Effector memory CD8-positive, alpha-beta T cell (primary cell): ENCODE results near the gene CNPY1.

Source experiments
- ATAC-seq: fragments of 150-1000 bp; cut with Tn5 transposase; replicated peaks from 2 replicates; pipeline ENCODE4 v1.10.0; 2021; ENCODE audit warnings: mild to moderate bottlenecking, moderate library complexity
- DNase-seq, 3 experiments: peaks; one replicate each; pipeline ENCODE4 v3.0.0; 2021
- H3K27ac Mint-ChIP-seq, 2 donors: one replicate each; pipeline ENCODE4 v1.8.0; 2022; ENCODE audit warnings: mild to moderate bottlenecking in 2 of 2, mixed read lengths in 2 of 2, moderate library complexity in 2 of 2
- H3K27me3 Mint-ChIP-seq, 2 donors: one replicate each; pipeline ENCODE4 v1.8.0; 2022; ENCODE audit warnings: mixed read lengths in 2 of 2
- H3K36me3 Mint-ChIP-seq: one replicate; pipeline ENCODE4 v1.8.0; 2022; ENCODE audit warnings: mild to moderate bottlenecking, moderate library complexity, mixed read lengths; ENCODE audit not compliant: insufficient read depth
- H3K4me1 Mint-ChIP-seq, 2 donors: one replicate each; pipeline ENCODE4 v1.8.0; 2022; ENCODE audit warnings: low read depth in 2 of 2, mixed read lengths in 2 of 2
- H3K4me3 Mint-ChIP-seq, 2 donors: one replicate each; pipeline ENCODE4 v1.8.0; 2022; ENCODE audit warnings: mild to moderate bottlenecking in 2 of 2, mixed read lengths in 2 of 2, moderate library complexity in 2 of 2
- H3K9me3 Mint-ChIP-seq, 2 donors: one replicate each; pipeline ENCODE4 v1.8.0; 2022; ENCODE audit warnings: mixed read lengths in 2 of 2

The CNPY1 gene

DNA sequence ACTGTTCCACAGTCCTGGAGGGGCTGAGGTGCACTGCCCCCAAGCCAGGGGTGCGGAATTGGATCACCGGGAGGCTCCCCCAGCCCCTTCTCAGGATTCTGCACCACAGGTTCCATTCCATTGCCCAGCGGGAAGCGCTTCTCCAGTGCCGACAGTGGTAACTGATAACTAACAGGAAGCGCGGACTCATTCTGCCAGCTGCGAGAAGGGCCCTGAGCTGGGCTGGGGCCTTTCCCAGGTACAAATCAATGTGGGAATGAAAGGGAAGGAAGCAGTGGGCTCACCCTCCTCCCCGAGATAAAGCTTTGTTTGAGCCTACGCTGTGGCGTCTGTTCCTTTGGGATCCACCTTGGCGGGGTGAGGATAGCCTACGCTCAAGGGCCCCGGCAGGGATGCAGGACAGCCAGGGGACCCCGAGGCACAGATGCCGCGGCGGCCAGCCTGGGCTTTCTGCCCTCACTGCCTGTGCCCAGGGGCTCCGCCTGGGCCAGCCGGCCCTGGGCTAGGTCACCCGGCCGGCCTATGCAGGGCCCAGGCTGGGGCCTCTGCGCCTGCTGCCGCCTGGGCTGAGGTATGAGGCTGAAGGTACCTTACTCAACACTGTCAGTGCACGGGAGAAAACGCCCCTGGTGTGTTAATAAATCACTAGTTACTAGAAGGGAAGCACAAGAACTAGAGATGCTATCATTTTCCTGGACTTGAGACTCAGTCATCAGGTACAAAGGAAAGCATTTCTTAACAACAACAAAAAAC, 49.0 kb downstream of the CNPY1 start:
- H3K27ac Mint-ChIP-seq: no peak overlapping the region

DNA sequence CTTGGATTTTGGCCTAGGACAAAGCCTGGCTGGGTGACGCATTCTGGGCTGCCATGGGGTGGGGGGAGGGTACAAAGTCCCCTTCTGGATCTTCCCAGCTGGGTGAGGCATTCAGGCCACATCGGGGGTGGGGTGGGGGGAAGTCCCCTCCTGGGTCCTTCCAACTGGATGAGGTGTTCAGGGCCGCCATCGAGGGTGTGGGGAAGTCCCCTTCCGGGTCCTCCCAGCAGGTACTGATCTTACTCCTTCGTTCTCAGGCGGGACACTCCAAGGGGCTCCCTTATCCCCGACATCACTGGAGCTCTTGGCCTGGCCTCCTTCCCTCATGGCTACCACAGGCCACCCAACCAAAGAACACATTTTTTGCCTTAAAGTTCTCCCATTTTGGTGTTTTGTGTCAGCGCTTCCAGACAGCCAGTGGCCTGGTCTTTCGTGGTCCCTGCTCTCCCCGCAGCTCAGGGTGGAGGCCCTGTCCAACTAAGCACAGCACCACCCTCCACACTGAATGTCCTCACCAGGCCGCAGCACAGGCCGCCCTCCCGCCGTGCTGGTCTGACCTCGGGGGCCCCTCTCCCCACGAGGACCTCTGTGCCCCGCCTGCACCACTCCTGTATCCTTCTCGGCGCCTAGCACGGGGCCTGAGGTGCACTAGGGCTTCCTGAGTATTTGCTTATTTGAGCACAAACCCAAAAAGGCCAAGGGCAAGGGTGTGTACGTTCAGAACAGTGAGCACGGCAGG, 49.9 kb downstream of the CNPY1 start:
- H3K4me1 Mint-ChIP-seq: no peaks in the 10 kb centered on the region
- peaks cover 53 to 71% of the 10 kb centered on the region in 2 donors for H3K27me3 Mint-ChIP-seq
- no peaks in the 10 kb centered on the region for H3K9me3 Mint-ChIP-seq
- H3K4me3 Mint-ChIP-seq: no peak overlapping the region
- H3K36me3 Mint-ChIP-seq: no peaks in the 10 kb centered on the region
- ATAC-seq (no peak), DNase-seq (no peak)
- no peak overlapping the region for H3K27ac Mint-ChIP-seq

More for the DNA sequence above, 49.0 kb downstream of the CNPY1 start:
- no peaks in the 10 kb centered on the region for H3K36me3 Mint-ChIP-seq
- H3K9me3 Mint-ChIP-seq: no peaks in the 10 kb centered on the region
- no peak for DNase-seq
- no peaks in the 10 kb centered on the region for H3K4me1 Mint-ChIP-seq
- ATAC-seq: no peak
- H3K27me3 Mint-ChIP-seq: peaks cover 53 to 72% of the 10 kb centered on the region in 2 donors
- H3K4me3 Mint-ChIP-seq: no peak overlapping the region

DNA sequence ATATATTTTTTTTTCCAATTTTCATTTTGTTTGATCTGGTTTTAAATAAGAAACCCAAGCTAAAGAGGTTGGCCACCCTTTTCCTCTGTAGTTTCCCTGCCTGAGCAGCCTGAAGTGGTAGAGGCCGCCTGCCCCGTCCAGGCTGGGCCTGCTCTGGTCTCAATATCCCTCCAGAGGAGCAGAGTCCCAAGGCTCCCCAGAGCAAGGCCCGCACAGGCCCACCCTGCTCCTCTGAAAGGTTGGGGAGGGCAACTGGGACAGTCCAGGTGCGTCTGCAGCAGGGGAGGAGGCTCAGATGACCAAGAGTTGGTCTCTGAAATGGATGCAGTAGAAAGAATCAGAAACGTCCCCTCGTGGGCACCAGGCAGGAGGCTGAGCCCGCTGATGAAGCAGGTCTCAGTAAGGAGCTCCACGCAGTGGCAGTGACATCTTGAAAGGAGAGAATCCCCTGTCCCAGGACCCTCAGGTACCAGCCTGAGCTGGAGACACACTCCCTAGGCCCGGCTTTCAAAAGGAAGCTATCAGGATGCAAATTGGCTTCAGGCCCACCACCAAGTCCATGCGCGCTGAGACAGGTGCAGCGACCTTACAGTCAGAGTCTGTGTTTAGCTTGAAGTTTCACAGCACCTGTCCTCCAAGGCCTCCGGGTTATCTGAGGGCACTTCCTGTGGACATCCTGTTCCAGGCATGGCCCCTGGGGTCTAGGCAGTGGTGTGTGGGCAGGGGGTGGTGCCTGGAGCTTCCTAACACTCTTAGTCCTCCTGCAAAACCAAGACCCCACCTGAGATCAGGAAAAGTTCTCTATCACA, 50.7 kb downstream of the CNPY1 start:
- peaks cover under 1% of the 10 kb centered on the region for H3K36me3 Mint-ChIP-seq
- peaks cover 5% of the 10 kb centered on the region in 2 donors for H3K4me1 Mint-ChIP-seq
- no peak for DNase-seq
- ATAC-seq: no peak
- H3K4me3 Mint-ChIP-seq: no peak overlapping the region
- no peak overlapping the region for H3K27ac Mint-ChIP-seq
- peaks cover 52 to 71% of the 10 kb centered on the region in 2 donors for H3K27me3 Mint-ChIP-seq
- H3K9me3 Mint-ChIP-seq: peaks cover 0 to 2% of the 10 kb centered on the region in 2 donors

DNA sequence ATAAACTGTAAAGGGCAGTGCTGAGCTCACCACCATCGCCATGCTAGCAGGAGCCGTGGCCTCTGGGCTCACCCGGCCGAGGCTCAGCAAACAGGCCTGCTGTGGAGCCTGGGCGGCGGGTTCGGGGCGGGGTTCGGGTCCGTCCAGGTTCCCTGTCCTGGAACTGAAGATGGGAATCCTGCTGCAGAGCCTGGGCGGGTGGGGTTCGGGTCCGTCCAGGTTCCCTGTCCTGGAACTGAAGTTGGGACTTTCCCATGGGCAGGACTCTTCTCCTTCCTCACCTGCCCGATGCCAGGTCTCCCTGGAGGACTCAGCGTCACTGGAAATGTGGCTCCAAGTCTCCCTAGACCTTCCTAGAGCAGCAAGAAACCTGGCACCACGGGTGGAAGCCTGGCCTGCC, 51.8 kb downstream of the CNPY1 start:
- Mint-ChIP-seq H3K36me3 (peaks cover 3% of the 10 kb centered on the region), H3K4me1 (peaks cover 5 to 10% of the 10 kb centered on the region in 2 donors), H3K9me3 (peaks cover 0 to 2% of the 10 kb centered on the region in 2 donors), H3K4me3 (no peak overlapping the region), H3K27ac (no peak overlapping the region), H3K27me3 (peaks cover 44 to 70% of the 10 kb centered on the region in 2 donors)
- ATAC-seq (no peak), DNase-seq (no peak)

DNA sequence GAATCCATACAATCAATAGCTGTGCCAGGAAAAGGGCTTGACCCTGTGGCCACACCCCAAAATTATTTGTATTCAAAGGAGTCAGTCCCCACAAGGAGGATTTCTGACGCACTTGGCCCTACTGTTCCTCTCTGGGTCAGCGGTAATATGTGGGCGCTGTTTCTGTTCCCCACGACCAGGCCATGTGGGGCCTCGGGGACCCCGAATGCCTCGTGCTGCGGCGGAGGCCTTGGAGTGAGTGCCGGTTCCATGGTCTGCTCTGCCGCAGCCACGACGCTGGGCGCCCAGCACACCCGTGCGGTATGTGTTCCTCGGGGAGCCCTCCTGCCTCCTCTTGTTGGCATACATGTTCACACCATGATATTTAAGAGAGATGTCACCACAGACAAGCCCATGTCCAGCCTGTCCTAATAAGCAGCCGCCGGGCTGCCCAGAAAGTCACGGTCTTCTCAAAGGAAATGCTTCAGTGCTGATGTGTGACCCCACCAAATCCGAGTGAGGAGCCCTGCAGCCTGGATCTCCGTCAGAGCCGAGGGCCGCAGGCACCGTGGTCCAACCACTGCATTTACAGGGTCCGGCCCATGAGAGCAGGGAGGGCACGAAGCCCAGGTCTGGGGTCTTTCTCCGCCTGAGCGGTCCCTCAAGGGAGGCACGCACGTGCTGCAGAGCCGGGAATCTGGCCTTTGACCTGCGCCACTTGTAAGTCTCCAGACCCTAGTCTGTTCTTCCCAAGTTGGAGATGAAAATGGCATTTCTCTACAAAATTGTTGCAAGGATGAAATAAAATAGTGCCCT, 52.4 kb downstream of the CNPY1 start:
- Mint-ChIP-seq H3K4me1 (peaks cover 5 to 10% of the 10 kb centered on the region in 2 donors), H3K27me3 (peaks cover 41 to 70% of the 10 kb centered on the region in 2 donors), H3K9me3 (peaks cover 0 to 2% of the 10 kb centered on the region in 2 donors), H3K27ac (no peak overlapping the region), H3K36me3 (peaks cover 3% of the 10 kb centered on the region), H3K4me3 (no peak overlapping the region)
- ATAC-seq (no peak), DNase-seq (no peak)

DNA sequence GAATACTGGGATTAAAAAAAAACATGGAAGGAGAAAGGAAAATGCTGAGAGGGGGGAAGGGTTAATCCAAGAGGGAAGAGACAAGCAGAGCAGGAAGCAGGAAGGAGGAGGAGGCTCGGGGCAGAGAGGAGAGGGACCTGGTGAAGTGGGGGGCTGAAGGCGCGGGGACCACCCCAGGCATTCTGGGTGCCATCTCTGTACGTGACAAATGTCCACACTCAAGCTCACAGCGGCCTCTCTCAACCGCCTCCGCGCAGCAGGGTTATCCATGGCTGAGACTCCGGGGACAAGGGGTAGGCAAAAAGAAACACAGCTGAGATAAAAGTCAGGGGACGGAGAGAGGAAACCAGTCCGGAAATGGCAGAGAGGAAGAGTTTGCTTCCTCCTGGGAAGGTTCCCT, 54.5 kb downstream of the CNPY1 start:
- H3K36me3 Mint-ChIP-seq: peaks cover 3% of the 10 kb centered on the region
- H3K9me3 Mint-ChIP-seq: peaks cover 0 to 2% of the 10 kb centered on the region in 2 donors
- H3K4me1 Mint-ChIP-seq: peaks cover 5 to 10% of the 10 kb centered on the region in 2 donors
- H3K4me3 Mint-ChIP-seq: peak overlapping the region; percentile 42 to 78
- DNase-seq: no peak
- H3K27ac Mint-ChIP-seq: peak overlapping the region; percentile 36 to 55
- no peak for ATAC-seq
- H3K27me3 Mint-ChIP-seq: peaks cover 45 to 73% of the 10 kb centered on the region in 2 donors

DNA sequence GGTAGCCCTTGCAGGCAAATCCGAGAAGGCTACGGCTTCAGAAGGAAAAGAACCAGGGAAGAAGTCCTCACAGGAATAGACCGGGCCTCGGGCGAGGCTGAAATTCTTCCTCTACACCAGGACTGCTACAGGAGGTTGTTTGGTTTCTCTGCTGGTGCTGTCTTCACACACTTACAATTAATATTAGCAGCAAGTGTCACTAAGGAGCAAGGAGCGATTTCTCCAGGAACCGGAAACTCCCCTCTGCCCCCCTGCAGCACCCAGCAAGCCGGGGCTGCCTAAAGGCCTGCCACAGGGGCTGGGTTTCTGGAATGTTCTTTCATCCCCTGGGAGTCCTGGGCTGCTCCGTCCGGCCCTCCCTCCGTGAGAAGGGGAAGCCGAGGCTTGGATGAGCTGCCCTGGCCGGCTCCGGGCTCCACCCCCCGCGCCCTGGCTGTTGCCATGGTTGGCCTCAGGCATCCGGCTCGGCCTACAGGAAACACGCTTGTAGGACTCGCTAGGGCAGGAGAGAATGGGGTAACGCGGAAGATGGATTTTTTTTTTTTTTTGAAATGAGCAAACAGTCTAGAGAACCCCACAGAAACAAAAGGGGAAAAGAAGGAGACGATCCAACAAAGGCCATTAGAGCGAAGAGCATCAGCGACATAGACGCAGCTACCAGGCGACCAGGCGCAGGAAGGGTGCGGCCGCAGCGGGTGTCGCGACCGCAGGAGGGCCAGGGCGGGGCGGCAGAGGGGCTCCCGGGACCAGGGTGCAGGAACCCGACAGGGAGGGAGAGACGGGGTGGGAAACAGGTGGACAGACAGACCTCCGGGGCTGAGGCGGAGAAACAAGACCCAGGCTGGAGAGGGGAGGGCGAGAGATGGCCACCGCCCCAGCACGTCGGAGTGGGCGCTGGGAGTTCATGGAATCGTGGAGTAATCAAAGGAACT, 55.4 kb downstream of the CNPY1 start:
- ATAC-seq (peak; percentile 81), DNase-seq (peak in 2 of 3 experiments; percentile 20 to 24)
- Mint-ChIP-seq H3K9me3 (peaks cover 0 to 2% of the 10 kb centered on the region in 2 donors), H3K4me1 (peaks cover 5 to 10% of the 10 kb centered on the region in 2 donors), H3K27ac (peak overlapping the region; percentile 36 to 70), H3K27me3 (peaks cover 49 to 73% of the 10 kb centered on the region in 2 donors), H3K4me3 (peak overlapping the region; percentile 78 to 84), H3K36me3 (peaks cover 5% of the 10 kb centered on the region)

DNA sequence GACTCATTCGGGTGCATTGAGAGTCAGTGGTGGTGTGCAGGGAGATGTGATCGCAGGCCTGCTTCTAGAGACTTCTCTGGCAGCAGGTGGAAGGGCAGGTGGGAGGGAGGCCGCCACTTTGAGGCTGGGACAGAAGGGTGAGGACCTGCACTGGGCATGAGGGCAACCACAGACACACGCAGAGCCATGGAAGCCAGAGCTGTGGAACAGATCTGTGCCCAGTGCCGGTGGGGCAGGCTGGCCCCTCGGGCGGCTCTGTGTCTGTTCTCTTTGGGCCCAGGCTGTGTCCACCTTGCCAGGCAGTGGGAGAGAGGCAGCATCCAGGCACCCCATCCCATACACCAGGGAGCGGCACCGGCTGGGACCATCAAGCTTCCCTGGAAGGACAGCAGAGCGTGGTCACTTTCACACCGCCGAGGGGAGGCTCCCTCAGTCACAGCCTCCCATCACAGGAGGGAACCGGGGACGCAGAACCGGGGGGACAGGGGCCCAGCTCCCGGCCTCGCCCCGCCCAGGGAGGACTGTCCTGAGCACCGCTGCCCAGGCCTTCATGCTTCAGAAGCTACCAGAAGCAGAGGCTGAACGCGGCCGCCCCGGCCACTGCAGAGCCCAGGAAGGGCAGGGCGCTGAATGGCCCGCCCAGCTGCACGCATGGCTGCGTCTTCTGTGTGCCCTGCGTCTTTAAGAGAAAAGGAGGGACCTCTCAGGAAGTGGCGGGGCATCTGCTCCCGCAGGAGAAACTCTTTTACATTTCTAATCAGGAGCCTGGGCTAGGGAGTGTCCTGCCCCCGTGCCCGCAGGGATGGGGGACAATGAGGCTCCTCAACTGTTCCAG, 56.3 kb downstream of the CNPY1 start:
- peaks cover 5 to 10% of the 10 kb centered on the region in 2 donors for H3K4me1 Mint-ChIP-seq
- H3K4me3 Mint-ChIP-seq: peak overlapping the region; percentile 78 to 84
- peaks cover 0 to 2% of the 10 kb centered on the region in 2 donors for H3K9me3 Mint-ChIP-seq
- H3K36me3 Mint-ChIP-seq: peaks cover 5% of the 10 kb centered on the region
- ATAC-seq: no peak
- H3K27ac Mint-ChIP-seq: peak overlapping the region in 1 of 2 donors; percentile 36
- DNase-seq: no peak
- peaks cover 49 to 70% of the 10 kb centered on the region in 2 donors for H3K27me3 Mint-ChIP-seq

DNA sequence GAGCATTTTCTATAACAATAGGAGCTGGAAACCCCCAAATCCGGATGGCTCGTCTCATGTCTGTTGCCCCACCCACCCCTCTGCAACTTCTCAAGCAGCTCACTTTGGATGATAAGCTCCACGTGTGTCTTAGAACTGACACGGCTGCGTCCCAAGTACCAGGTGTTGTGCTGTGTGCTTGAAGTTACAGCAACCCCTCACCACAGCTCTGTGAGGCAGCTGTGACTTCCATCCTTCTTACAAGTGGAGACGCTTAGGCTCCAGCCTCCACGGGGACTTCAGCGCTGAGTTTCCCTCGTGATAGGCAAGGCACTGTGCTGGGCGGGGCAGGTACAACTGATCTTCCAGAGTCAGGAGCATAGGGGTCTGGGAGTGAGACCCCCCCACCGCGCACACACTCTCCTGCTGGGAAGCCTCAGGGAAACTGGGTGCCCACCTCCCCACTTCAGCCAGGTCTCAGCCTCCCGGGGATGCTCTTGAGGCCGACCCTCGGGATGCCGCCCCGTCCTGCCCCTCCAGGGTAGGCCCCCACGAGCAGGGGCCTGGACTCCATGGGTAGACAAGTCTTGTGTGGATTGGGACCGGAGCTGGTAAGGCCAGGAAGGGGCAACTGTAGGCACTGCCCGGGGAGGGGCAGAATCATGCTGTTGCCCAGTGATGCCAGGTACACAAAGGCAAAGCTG, 57.1 kb downstream of the CNPY1 start:
- Mint-ChIP-seq H3K27ac (no peak overlapping the region), H3K27me3 (peaks cover 49 to 76% of the 10 kb centered on the region in 2 donors), H3K4me3 (peak overlapping the region; percentile 37 to 78), H3K9me3 (peaks cover 0 to 2% of the 10 kb centered on the region in 2 donors), H3K36me3 (peaks cover 5% of the 10 kb centered on the region), H3K4me1 (peaks cover 5 to 10% of the 10 kb centered on the region in 2 donors)
- ATAC-seq (no peak), DNase-seq (no peak)

DNA sequence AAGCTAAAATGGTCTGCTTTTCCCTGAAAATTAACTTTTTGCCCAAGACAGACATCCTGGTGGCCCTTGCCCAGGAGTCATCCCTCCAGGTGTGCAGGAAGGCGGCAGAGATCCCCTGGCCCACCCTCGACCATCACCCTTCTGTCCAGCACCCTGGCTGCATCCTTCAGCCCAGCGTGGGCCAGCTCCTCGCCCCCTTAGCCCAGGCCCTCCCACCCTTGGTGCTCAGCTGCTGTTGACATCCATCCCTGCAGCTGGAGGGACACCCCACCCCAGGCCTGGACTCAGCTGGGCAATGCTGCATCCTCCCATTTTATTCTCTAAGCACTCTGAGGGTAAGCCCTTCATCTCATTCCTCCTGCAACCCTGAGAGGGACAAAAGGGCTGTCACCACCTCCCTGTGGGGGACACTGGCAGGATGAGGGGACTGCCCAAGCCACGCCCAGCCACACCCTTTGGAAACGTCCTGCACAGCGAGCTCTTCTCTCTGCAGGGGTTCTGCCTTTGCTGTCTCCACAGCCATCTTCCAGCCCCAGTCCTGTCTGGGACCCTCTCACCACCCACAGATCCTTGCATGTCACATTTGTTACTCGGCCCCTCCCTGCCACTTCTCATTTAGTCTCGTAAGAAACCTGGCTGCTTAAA, 57.8 kb downstream of the CNPY1 start:
- H3K4me1 Mint-ChIP-seq: peaks cover 5 to 10% of the 10 kb centered on the region in 2 donors
- ATAC-seq (no peak), DNase-seq (no peak)
- no peak overlapping the region for H3K4me3 Mint-ChIP-seq
- H3K27ac Mint-ChIP-seq: no peak overlapping the region
- peaks cover 0 to 2% of the 10 kb centered on the region in 2 donors for H3K9me3 Mint-ChIP-seq
- H3K27me3 Mint-ChIP-seq: peaks cover 48 to 76% of the 10 kb centered on the region in 2 donors
- peaks cover 5% of the 10 kb centered on the region for H3K36me3 Mint-ChIP-seq
